EL (cell line): ENCODE results near the gene FNIP2.

ENCODE experiments used
- DNase-seq: peaks from one replicate; pipeline ENCODE4 v3.0.0-alpha.2; 2016

Gene FNIP2

GRCh38 chr4:158845311-158846041 lies 76.7 kb downstream of the FNIP2 start:
- DNase-seq: no peak

GRCh38 chr4:158847535-158847934 lies 78.7 kb downstream of the FNIP2 start:
- no peak for DNase-seq

GRCh38 chr4:158849681-158850080 lies 80.9 kb downstream of the FNIP2 start:
- no peak for DNase-seq

GRCh38 chr4:158850371-158850770 lies 81.5 kb downstream of the FNIP2 start:
- DNase-seq: no peak

- peak; percentile 30 for DNase-seq
Measured at GRCh38 chr4:158850800-158851644, 82.2 kb downstream of the FNIP2 start.

GRCh38 chr4:158854236-158854635 lies 85.4 kb downstream of the FNIP2 start:
- DNase-seq: no peak

GRCh38 chr4:158856852-158857251 lies 88.0 kb downstream of the FNIP2 start:
- DNase-seq: peak; percentile 49

GRCh38 chr4:158857951-158858350 lies 89.1 kb downstream of the FNIP2 start:
- DNase-seq: peak; percentile 3

GRCh38 chr4:158858410-158859199 lies 89.8 kb downstream of the FNIP2 start:
- DNase-seq: peak; percentile 83

- DNase-seq: peak; percentile 15
Measured at GRCh38 chr4:158859661-158860060, 90.8 kb downstream of the FNIP2 start.

GRCh38 chr4:158860856-158861255 lies 92.0 kb downstream of the FNIP2 start:
- DNase-seq: no peak

- DNase-seq: no peak
Measured at GRCh38 chr4:158861281-158861680, 92.5 kb downstream of the FNIP2 start.

GRCh38 chr4:158861766-158862165 lies 92.9 kb downstream of the FNIP2 start:
- DNase-seq: no peak

- DNase-seq: no peak
Measured at GRCh38 chr4:158863296-158863695, 94.5 kb downstream of the FNIP2 start.

- DNase-seq: no peak
Measured at GRCh38 chr4:158865520-158866177, 96.8 kb downstream of the FNIP2 start.

- no peak for DNase-seq
Measured at GRCh38 chr4:158869001-158869400, 100.2 kb downstream of the FNIP2 start.

- no peak for DNase-seq
Measured at GRCh38 chr4:158869761-158870160, 100.9 kb downstream of the FNIP2 start.

GRCh38 chr4:158870282-158870625 lies 101.4 kb downstream of the FNIP2 start:
- no peak for DNase-seq

- no peak for DNase-seq
Measured at GRCh38 chr4:158870626-158871334, 102.0 kb downstream of the FNIP2 start.

- DNase-seq: no peak
Measured at GRCh38 chr4:158871335-158871724, 102.5 kb downstream of the FNIP2 start.

GRCh38 chr4:158873795-158874401 lies 105.1 kb downstream of the FNIP2 start:
- peak; percentile 94 for DNase-seq

GRCh38 chr4:158875026-158875425 lies 106.2 kb downstream of the FNIP2 start:
- DNase-seq: no peak
